Measurements from ENCODE around the gene CD300LF. TPM values are rescaled to one million over a fixed set of nuclear protein-coding genes. Genes with fewer than 3 reads are reported as not detected.

CD300LF gene
- total and polyA plus RNA-seq, 10 donors, result 13.1 to 45.8 (median 30.9) TPM

GRCh38 chr17:74732042-74732867 is 19.5 kb upstream of the CD300LF start:
- WGBS, 5 donors, result 68 to 82% (median 80%) methylated on average over 12 of the region's 12 CpGs
- intact Hi-C loops (cut with DNase I; ENCODE audit: low total_unique reads), result no loop called here
- no peak overlapping the region for H3K4me3 ChIP-seq
- no peaks in the 10 kb centered on the region for H3K36me3 ChIP-seq
- peak; percentile 66 for DNase-seq
- no peak overlapping the region for H3K27ac ChIP-seq
- peaks cover 13 to 51% (median 37%) of the 10 kb centered on the region in 6 donors for H3K4me1 ChIP-seq
- H3K9me3 ChIP-seq, result no peaks in the 10 kb centered on the region
- TF ChIP-seq POLR2AphosphoS5 (IDR thresholded peaks at IDR 0.05) (no peak), CTCF (IDR thresholded peaks at IDR 0.05 in 8 of 11, conservative IDR thresholded peaks at IDR 0.05 in 3 of 11) (no peak), POLR2A (IDR thresholded peaks at IDR 0.05) (no peak)
- H3K27me3 ChIP-seq (replicated peaks in 1 of 7), result peaks cover 0 to 12% (median 0%) of the 10 kb centered on the region in 7 donors

GRCh38 chr17:74731347-74731605 is 18.6 kb upstream of the CD300LF start:
- TF ChIP-seq CTCF (IDR thresholded peaks at IDR 0.05 in 8 of 11, conservative IDR thresholded peaks at IDR 0.05 in 3 of 11) (no peak), POLR2A (IDR thresholded peaks at IDR 0.05) (no peak), POLR2AphosphoS5 (IDR thresholded peaks at IDR 0.05) (no peak)
- no peak overlapping the region for H3K27ac ChIP-seq
- H3K4me3 ChIP-seq, result no peak overlapping the region
- WGBS, 5 donors, result 70 to 89% (median 87%) methylated on average over 3 to 4 of the region's 4 CpGs
- intact Hi-C loops (cut with DNase I; ENCODE audit: low total_unique reads), result no loop called here
- H3K36me3 ChIP-seq, result no peaks in the 10 kb centered on the region
- no peaks in the 10 kb centered on the region for H3K9me3 ChIP-seq
- H3K27me3 ChIP-seq (replicated peaks in 1 of 7), result peaks cover 0 to 2% (median 0%) of the 10 kb centered on the region in 7 donors
- DNase-seq, result peak; percentile 62
- H3K4me1 ChIP-seq, result peaks cover 13 to 41% (median 28%) of the 10 kb centered on the region in 6 donors

- no peaks in the 10 kb centered on the region for H3K27me3 ChIP-seq (replicated peaks in 1 of 7)
- peaks cover 13 to 35% (median 23%) of the 10 kb centered on the region in 6 donors for H3K4me1 ChIP-seq
- 55 to 66% (median 59%) methylated on average over 16 of the region's 16 CpGs for WGBS, 5 donors
- DNase-seq, result peak; percentile 85
- intact Hi-C loops (cut with DNase I; ENCODE audit: low total_unique reads), result no loop called here
- H3K4me3 ChIP-seq, result no peak overlapping the region
- no peak overlapping the region for H3K27ac ChIP-seq
- no peaks in the 10 kb centered on the region for H3K36me3 ChIP-seq
- no peaks in the 10 kb centered on the region for H3K9me3 ChIP-seq
- no peak for TF ChIP-seq CTCF (IDR thresholded peaks at IDR 0.05 in 8 of 11, conservative IDR thresholded peaks at IDR 0.05 in 3 of 11)
- TF ChIP-seq POLR2A (IDR thresholded peaks at IDR 0.05), result no peak
- peak; percentile 57 to 65 (median 62) for TF ChIP-seq POLR2AphosphoS5 (IDR thresholded peaks at IDR 0.05)
Measured at GRCh38 chr17:74730491-74731346, 18.0 kb upstream of the CD300LF start.

GRCh38 chr17:74729866-74730265 is 17.1 kb upstream of the CD300LF start:
- WGBS, 5 donors, result 79 to 84% (median 83%) methylated on average over 15 of the region's 15 CpGs
- DNase-seq, result no peak
- Histone ChIP-seq H3K4me1 (peaks cover 13 to 28% (median 20%) of the 10 kb centered on the region in 6 donors), H3K27me3 (replicated peaks in 1 of 7) (no peaks in the 10 kb centered on the region), H3K4me3 (no peak overlapping the region), H3K27ac (no peak overlapping the region), H3K36me3 (no peaks in the 10 kb centered on the region), H3K9me3 (no peaks in the 10 kb centered on the region)
- TF ChIP-seq POLR2A (IDR thresholded peaks at IDR 0.05), result no peak
- no peak for TF ChIP-seq CTCF (IDR thresholded peaks at IDR 0.05 in 8 of 11, conservative IDR thresholded peaks at IDR 0.05 in 3 of 11)
- TF ChIP-seq POLR2AphosphoS5 (IDR thresholded peaks at IDR 0.05), result no peak
- intact Hi-C loops (cut with DNase I; ENCODE audit: low total_unique reads), result no loop called here
